K562 (cell line): ENCODE measurements around the gene VEGFA. TPM values are rescaled to one million over a fixed set of nuclear protein-coding genes. Genes with fewer than 3 reads are reported as not detected.
A peak's percentile ranks its signal among the peaks of the same experiment; 100 is the strongest.

ENCODE experiments used
- BCOR ChIP-seq: fragments of 450-650 bp; IDR thresholded peaks from 2 replicates; pipeline ENCODE4 v1.6.1; 2016
- E2F4 ChIP-seq: sonication (generic); formaldehyde crosslinking; IDR thresholded peaks from 2 replicates; pipeline ENCODE4 v1.8.0; 2022; ENCODE audit warnings: mild to moderate bottlenecking, low read depth, missing genetic modification reagents
- EHMT2 ChIP-seq: fragments of 450-650 bp; IDR thresholded peaks from 2 replicates; pipeline ENCODE4 v1.6.1; 2018; ENCODE audit warnings: antibody characterized with exemption
- IRF1 ChIP-seq: sonication (generic); formaldehyde crosslinking; IDR thresholded peaks from 2 replicates; pipeline ENCODE4 v1.8.0; 2022; ENCODE audit warnings: missing genetic modification reagents, mild to moderate bottlenecking, borderline replicate concordance
- JUN ChIP-seq, 2 experiments: sonication (generic) in 1 of 2; formaldehyde crosslinking in 1 of 2; IDR thresholded peaks; 2 replicates each; pipeline versions ENCODE4 v1.6.1 to v1.8.0; 2012 to 2022; ENCODE audit warnings: borderline replicate concordance in 2 of 2, mild to moderate bottlenecking in 2 of 2, improper control_type of control experiment in 1 of 2, low read depth in 1 of 2, low read length in 1 of 2, missing genetic modification reagents in 1 of 2
- NR4A1 ChIP-seq, 2 experiments: fragments of 250-450 bp in 1 of 2; fragments of 450-650 bp in 1 of 2; sonication (Bioruptor Pico) in 1 of 2; IDR thresholded peaks; 2 replicates each; pipeline versions ENCODE4 v1.4.0 to v1.6.1; 2016 to 2020; ENCODE audit warnings: mild to moderate bottlenecking in 2 of 2, missing compliant biosample characterization in 1 of 2, missing genetic modification characterization in 1 of 2, moderate library complexity in 1 of 2
- OTX1 ChIP-seq: fragments of 450-650 bp; formaldehyde crosslinking; IDR thresholded peaks from 2 replicates; pipeline ENCODE4 v1.4.0; 2022; ENCODE audit warnings: mild to moderate bottlenecking
- RBFOX2 ChIP-seq: fragments of 200-400 bp; formaldehyde crosslinking; IDR thresholded peaks from 2 replicates; pipeline ENCODE4 v1.6.1; 2017; ENCODE audit warnings: low read depth, mild to moderate bottlenecking, low read length, moderate library complexity
- STAT5A ChIP-seq: IDR thresholded peaks from 2 replicates; pipeline ENCODE4 v1.6.1; 2012; ENCODE audit warnings: low read length, inconsistent platforms, borderline replicate concordance
- ZBTB33 ChIP-seq: sonication (generic); formaldehyde crosslinking; IDR thresholded peaks from 2 replicates; pipeline ENCODE4 v1.8.1; 2023; ENCODE audit warnings: mild to moderate bottlenecking, missing genetic modification reagents
- ZKSCAN1 ChIP-seq: fragments of 150-350 bp; IDR thresholded peaks from 2 replicates; pipeline ENCODE4 v1.6.1; 2016; ENCODE audit warnings: low read depth, low read length
- ZNF583 ChIP-seq: fragments of 250-450 bp; sonication (Bioruptor Pico); IDR thresholded peaks from 2 replicates; pipeline ENCODE4 v1.4.0; 2020
- ZNF778 ChIP-seq: fragments of 450-650 bp; formaldehyde crosslinking; IDR thresholded peaks from 2 replicates; pipeline ENCODE4 v1.4.0; 2020; ENCODE audit warnings: mild to moderate bottlenecking, moderate library complexity
- polyA plus RNA-seq, 8 experiments: library from polyadenylated mRNA; depleted of rRNA in 4 of 8; stranded (reverse) in 5 of 8; unstranded in 3 of 8; fragments of >200 nt; fragmentation: Nextera tagmentation in 2 of 8; fragmentation: Illumina TruSeq in 1 of 8; extraction: Ambion mirVana in 2 of 8; extraction: Trizol in 1 of 8; gene quantifications; 2 replicates each; pipeline versions ENCODE4 v1.2.1 to v1.2.3, GENCODE V29; 2011 to 2014; ENCODE audit warnings: inconsistent platforms in 1 of 8, missing spikeins in 1 of 8
- total RNA-seq, 7 experiments: library from RNA; depleted of rRNA in 6 of 7; stranded (reverse); fragments of >200 nt in 6 of 7; fragmentation: Illumina TruSeq in 2 of 7; extraction: Trizol in 2 of 7; gene quantifications; 2 replicates each; pipeline versions ENCODE4 v1.2.1 to v1.2.3, GENCODE V29; 2011 to 2021; ENCODE audit warnings: low replicate concordance in 1 of 7
- TF ChIP-seq, protein P1 (sequence below), 2 experiments: IDR thresholded peaks; 2 replicates each; pipeline ENCODE4 v1.6.1; 2011; ENCODE audit warnings: borderline replicate concordance in 1 of 2, control low read depth in 1 of 2, low read depth in 1 of 2, low read length in 1 of 2, mild to moderate bottlenecking in 1 of 2, mixed read lengths in 1 of 2, moderate library complexity in 1 of 2; ENCODE audit not compliant: insufficient read depth in 1 of 2, insufficient read length in 1 of 2, poor library complexity in 1 of 2, severe bottlenecking in 1 of 2; ENCODE audit errors: extremely low read depth in 1 of 2
- TF ChIP-seq, protein P2 (sequence below): fragments of 150-350 bp; conservative IDR thresholded peaks from 2 replicates; pipeline ENCODE4 v1.6.1; 2014; ENCODE audit warnings: low read length
- TF ChIP-seq, protein P3 (sequence below): fragments of 250-450 bp; sonication (Bioruptor Pico); IDR thresholded peaks from 2 replicates; pipeline ENCODE4 v1.5.0; 2020; ENCODE audit warnings: mild to moderate bottlenecking

VEGFA gene
- total and polyA plus RNA-seq, 9 of the 15 experiments (the other 6 are each of a cell fraction or from before 2014, with no cell fraction given): 14.0 to 271 (median 124) TPM

DNA sequence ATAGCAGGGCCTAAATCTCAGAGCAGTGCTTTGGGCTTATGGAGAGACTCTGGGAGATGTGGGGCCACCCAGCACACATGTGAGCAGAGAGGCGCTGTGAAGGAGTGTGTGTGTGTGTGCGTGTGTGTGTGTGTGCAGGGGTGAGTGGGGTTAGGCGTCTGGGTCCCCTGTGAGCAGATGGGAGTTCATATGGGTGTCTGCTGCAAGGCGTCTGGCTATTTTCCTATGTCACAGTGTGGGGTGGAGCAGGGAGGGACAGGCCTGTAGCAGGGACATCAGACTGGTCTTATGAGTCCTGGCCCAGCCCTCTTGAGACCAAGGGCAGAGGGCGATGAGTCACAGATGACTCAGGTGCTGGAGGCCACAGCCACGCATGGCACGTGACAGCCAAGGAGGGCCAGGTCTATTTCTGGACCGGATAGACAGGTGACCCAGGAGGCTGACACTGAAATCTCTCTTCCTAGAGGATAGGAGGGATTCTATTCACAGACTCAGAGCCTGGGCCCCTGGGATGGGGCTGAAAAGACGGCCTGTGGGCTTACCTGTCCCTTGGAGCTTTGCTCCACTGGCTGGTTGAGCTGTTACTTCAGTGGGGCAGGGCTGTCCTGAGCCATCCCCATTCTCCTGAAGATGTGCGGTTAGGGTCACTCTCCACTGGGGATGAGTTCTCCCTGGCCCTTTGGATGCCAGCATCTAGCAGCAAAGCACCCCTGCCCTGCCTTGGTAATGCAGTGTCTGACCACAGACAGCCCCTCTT, 28.9 kb downstream of the VEGFA start (continued):
- TF ChIP-seq ZBTB33 (CRISPR knock-in tag) (0 out of 2 replicates have a peak, but pooled peaks have one; percentile 26), EHMT2 (0 out of 2 replicates have a peak, but pooled peaks have one; percentile 26), STAT5A (0 out of 2 replicates have a peak, but pooled peaks have one; percentile 6), ZNF778 (CRISPR knock-in tag) (no peak), JUN (IDR thresholded peaks at IDR 0.05; ENCODE audit: borderline replicate concordance, low read depth, low read length) (peak; percentile 100), JUN (CRISPR knock-in tag; IDR thresholded peaks at IDR 0.05; ENCODE audit: borderline replicate concordance) (peak; percentile 91), OTX1 (CRISPR knock-in tag) (no peak), IRF1 (CRISPR knock-in tag) (no peak), RBFOX2 (peak; percentile 46; the same call in 1 of the 2 replicates), E2F4 (CRISPR knock-in tag) (no peak), ZKSCAN1 (peak; percentile 56; the same call in 1 of the 2 replicates), ZNF583 (peak; percentile 60), BCOR (no peak), NR4A1 (CRISPR knock-in tag; IDR thresholded peaks at IDR 0.05) (no peak), NR4A1 (tag; IDR thresholded peaks at IDR 0.05) (no peak; the same call in 1 of the 2 replicates)
- TF ChIP-seq, protein P1, sequence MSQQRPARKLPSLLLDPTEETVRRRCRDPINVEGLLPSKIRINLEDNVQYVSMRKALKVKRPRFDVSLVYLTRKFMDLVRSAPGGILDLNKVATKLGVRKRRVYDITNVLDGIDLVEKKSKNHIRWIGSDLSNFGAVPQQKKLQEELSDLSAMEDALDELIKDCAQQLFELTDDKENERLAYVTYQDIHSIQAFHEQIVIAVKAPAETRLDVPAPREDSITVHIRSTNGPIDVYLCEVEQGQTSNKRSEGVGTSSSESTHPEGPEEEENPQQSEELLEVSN (IDR thresholded peaks at IDR 0.05; ENCODE audit: borderline replicate concordance in 1 of 2, extremely low read depth in 1 of 2, insufficient read depth in 1 of 2, insufficient read length in 1 of 2, low read depth in 1 of 2, low read length in 1 of 2, poor library complexity in 1 of 2, severe bottlenecking in 1 of 2): peak in 1 of 2 experiments; percentile 52
- TF ChIP-seq, protein P2, sequence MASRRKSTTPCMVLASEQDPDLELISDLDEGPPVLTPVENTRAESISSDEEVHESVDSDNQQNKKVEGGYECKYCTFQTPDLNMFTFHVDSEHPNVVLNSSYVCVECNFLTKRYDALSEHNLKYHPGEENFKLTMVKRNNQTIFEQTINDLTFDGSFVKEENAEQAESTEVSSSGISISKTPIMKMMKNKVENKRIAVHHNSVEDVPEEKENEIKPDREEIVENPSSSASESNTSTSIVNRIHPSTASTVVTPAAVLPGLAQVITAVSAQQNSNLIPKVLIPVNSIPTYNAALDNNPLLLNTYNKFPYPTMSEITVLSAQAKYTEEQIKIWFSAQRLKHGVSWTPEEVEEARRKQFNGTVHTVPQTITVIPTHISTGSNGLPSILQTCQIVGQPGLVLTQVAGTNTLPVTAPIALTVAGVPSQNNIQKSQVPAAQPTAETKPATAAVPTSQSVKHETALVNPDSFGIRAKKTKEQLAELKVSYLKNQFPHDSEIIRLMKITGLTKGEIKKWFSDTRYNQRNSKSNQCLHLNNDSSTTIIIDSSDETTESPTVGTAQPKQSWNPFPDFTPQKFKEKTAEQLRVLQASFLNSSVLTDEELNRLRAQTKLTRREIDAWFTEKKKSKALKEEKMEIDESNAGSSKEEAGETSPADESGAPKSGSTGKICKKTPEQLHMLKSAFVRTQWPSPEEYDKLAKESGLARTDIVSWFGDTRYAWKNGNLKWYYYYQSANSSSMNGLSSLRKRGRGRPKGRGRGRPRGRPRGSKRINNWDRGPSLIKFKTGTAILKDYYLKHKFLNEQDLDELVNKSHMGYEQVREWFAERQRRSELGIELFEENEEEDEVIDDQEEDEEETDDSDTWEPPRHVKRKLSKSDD: no peak
- TF ChIP-seq, protein P3, sequence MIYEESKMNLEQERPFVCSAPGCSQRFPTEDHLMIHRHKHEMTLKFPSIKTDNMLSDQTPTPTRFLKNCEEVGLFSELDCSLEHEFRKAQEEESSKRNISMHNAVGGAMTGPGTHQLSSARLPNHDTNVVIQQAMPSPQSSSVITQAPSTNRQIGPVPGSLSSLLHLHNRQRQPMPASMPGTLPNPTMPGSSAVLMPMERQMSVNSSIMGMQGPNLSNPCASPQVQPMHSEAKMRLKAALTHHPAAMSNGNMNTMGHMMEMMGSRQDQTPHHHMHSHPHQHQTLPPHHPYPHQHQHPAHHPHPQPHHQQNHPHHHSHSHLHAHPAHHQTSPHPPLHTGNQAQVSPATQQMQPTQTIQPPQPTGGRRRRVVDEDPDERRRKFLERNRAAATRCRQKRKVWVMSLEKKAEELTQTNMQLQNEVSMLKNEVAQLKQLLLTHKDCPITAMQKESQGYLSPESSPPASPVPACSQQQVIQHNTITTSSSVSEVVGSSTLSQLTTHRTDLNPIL: no peak
